Stimulated activated CD4-positive, alpha-beta T cell treated with anti-CD3 and anti-CD28 coated beads, Interleukin-15, amount 100 ng/mL, for 48 hours (primary cell): Measurements from ENCODE around the gene POU6F2.
"Not testable (repeated sequence)": the region's sequence is repeated elsewhere in the genome, so short reads cannot be mapped to it uniquely, and the experiment has no call there.

Experiments used
- DNase-seq, 2 donors: peaks; one replicate each; pipeline ENCODE4 v3.0.0-alpha.2; 2020; ENCODE audit warnings: low read depth in 2 of 2

The POU6F2 gene

DNA sequence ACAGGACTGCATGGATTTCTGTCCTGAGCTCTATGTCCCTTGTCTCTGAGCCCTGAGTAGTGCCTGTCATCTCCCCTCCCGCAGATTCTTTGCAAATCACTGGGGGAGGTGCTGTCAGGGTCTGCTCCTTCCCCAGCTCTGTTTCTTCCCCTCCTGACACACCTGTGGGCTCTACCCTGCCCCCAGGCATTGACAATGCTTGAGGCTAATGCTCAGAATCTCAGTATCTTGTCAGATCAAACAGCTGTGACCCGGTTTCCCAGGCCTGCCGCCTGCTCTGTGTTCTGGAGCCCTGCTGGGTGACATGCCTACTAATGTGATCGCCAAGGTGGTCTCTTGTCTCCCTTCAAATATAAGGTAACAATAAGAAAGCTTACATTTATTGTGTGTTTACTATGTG, 209.0 kb downstream of the POU6F2 start:
- no peak for DNase-seq

DNA sequence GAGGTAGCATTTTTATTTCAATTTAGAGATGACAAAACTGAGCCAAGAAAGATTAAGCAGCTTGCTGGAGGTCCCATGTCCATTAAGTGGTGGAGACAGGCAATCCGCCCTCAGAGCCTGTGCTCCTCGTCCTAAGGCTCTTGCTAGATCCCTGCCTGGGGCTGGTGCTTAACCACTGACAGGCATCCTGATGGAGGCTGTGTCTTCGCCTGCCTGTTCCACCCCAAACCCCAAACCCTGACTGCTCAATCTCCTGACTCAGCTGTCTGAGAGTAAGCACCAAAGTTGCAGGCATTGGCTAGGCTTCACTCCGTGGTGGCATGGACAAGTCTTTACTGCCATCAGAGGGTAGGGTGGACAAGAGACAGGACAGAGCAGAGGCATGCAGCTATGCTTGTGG, 209.4 kb downstream of the POU6F2 start:
- no peak for DNase-seq

GRCh38 chr7:39192476-39192875, 214.8 kb downstream of the POU6F2 start:
- DNase-seq, result no peak

DNA sequence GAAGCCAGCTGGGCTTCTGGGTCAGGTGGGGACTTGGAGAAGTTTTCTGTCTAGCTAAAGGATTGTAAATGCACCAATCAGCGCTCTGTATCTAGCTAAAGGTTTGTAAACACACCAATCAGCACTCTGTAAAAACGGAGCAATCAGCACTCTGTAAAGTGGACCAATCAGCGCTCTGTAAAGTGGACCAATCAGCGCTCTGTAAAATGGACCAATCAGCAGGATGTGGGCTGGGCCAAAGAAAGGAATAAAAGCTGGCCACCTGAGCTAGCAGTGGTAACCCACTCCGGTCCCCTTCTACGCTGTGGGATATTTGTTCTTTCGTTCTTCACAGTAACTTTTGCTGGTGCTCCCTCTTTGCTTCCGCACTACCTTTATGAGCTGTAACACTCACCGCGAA, 216.7 kb downstream of the POU6F2 start:
- DNase-seq, result not testable (repeated sequence)

DNA sequence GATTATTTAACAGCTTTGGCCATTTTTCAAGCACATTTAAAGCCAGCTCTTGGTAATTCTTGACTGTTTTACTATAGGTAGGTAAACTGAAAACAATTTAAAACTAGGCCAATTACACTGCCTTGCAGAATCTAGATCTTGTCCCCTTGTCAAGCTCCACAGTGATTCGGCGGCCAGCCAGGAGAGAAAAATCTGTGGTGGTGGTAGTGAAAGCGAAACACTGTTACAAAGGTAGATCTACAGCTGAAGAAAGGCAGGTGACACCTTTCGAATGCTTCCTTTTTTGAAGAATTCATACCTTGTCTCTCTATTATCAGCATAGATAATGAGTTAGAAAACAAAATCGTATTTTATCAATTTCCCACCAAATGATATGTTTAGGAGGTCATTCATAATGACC, 218.3 kb downstream of the POU6F2 start:
- no peak for DNase-seq

- DNase-seq, result no peak
Measured at GRCh38 chr7:39197831-39198230, 220.1 kb downstream of the POU6F2 start.

GRCh38 chr7:39198556-39198955, 220.8 kb downstream of the POU6F2 start:
- DNase-seq, result no peak

- DNase-seq, result no peak
Measured at GRCh38 chr7:39199006-39199405, 221.3 kb downstream of the POU6F2 start.

GRCh38 chr7:39199951-39200350, 222.2 kb downstream of the POU6F2 start:
- no peak for DNase-seq

- no peak for DNase-seq
Measured at GRCh38 chr7:39202041-39202440, 224.3 kb downstream of the POU6F2 start.

GRCh38 chr7:39210362-39210761, 232.7 kb downstream of the POU6F2 start:
- DNase-seq, result no peak

- DNase-seq, result no peak
Measured at GRCh38 chr7:39211581-39211980, 233.9 kb downstream of the POU6F2 start.

GRCh38 chr7:39212876-39213275, 235.2 kb downstream of the POU6F2 start:
- DNase-seq, result no peak

DNA sequence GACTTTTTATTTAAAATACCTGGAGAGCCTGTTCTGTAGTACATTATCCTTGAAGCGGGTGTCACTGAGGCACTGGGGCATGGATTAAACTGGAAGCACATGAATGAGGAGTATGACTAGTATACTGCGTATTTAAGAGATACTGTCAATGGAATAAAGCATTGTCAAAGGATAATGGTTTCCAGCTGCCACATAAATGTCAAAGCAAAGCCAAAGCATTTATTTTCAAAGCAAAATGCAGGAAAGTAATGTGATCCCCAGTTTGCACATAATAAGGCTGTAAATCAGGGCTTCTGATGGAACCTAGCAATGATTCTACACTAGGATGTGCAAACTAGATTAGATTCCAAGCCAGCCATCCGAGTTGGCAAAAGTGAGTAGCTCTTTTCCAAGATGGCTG, 240.1 kb downstream of the POU6F2 start:
- no peak for DNase-seq

GRCh38 chr7:39219869-39220268, 242.2 kb downstream of the POU6F2 start:
- DNase-seq, result no peak

DNA sequence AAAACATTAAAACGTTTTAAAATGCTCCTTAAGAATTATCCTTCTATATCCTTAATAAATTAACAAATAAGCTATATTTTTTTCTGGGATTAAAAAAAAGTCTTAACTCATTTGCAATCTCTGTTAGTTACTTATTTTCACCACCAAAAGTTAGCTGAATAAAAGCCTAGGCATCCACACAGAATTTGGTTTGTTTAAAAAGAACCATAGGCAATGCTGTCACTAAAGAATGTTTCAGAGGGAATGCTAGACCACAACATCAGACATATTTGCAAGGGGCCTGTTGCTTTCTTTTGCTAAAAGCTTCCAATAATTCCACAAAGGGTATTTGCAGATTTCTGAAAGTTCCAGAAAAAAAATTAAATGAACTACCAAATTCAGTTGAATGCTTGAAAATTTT, 244.2 kb downstream of the POU6F2 start:
- DNase-seq, result no peak

GRCh38 chr7:39228946-39229345, 251.2 kb downstream of the POU6F2 start:
- DNase-seq, result no peak

DNA sequence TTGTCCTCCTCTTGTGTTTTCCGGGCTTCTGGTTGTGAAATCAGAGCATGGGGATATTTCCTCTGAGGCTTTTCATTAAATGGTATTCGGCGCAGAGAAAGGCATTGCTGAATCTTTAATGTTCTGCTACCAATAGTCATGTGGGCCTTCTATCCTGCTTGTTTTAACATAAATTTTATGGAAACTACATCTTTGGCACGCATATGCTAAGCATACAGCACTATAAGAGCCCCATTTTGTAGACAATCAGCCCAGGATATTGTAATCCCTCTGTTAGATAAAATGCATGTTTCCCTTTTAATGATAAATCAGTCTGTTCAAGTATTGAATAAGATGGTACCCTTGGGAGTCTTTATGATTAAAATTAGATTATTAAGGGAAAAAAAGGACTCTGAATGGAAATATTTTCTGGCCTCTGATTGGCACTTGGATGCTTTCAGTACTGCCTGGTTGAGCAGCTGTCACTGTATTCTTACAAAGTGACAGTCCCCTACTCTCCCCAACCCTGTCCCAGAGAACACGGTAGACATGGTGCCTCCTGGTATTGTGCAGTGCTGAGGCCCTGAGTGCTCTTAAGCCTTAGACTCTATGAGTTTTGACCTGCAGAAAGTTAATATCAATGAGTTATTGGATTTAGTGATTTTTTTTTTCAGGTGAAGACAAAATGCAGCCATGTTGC, 256.3 kb downstream of the POU6F2 start:
- DNase-seq, result no peak

- DNase-seq, result no peak
Measured at GRCh38 chr7:39238234-39238869, 260.6 kb downstream of the POU6F2 start.

DNA sequence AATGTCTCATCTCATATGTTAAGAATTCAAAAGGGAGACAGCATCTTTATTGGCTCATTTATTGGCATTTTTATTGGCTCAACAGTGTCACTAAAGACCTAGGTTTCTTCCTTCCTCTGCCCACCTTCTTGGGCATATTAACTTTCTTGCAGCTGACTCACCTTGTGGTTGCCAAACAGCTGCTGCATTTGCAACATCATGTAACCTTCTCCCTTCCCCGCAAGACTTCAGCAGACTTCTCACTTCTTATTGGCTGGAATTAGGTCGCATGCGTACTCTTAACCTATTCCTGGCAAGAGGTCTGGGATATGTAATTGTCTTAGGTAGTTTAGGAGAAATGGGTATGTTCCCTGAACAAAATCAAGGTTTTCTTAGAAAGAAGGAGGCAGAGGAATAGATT, 263.2 kb downstream of the POU6F2 start:
- no peak for DNase-seq

- DNase-seq, result no peak
Measured at GRCh38 chr7:39247576-39247975, 269.9 kb downstream of the POU6F2 start.

- no peak for DNase-seq
Measured at GRCh38 chr7:39248041-39248691, 270.5 kb downstream of the POU6F2 start.

GRCh38 chr7:39248692-39249090, 271.0 kb downstream of the POU6F2 start:
- no peak for DNase-seq
